ENCODE data around the gene SART3.

DNA sequence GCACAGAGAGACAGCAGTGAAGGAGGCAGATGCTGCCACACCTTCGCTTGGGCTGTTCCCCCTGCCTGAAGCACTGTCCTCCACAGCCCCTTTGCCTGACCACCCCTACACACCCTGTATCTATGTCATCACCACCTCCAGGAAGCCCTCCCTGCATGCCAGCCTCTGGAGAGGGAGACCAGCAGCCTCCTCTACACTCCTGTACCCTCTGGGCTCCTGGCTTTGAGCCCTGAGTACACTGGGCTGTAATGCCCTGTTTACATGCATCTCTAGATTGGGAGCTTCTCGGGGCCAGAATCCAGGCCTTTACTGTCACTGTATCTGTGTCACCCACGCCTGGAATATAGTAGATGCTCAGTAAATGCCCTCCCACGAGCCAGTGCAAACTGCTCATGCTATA is 42.8 kb upstream of the SART3 start:
- TF ChIP-seq POLR2A (IDR thresholded peaks at IDR 0.05; ENCODE audit: low read depth, low read length), result no peak
- no peak for TF ChIP-seq CTCF (conservative IDR thresholded peaks at IDR 0.05; ENCODE audit: low read depth, low read length)
- TF ChIP-seq RAD21 (IDR thresholded peaks at IDR 0.05; ENCODE audit: low read length), result no peak

Data from IMR-90 (cell line).